NCI-H1930 (cell line): ENCODE results near the gene ATP11A.

Experiments
- DNase-seq, 2 experiments: peaks; one replicate each; lab custom pipeline; 2025; lab: John Stamatoyannopoulos, UW

The ATP11A gene

DNA sequence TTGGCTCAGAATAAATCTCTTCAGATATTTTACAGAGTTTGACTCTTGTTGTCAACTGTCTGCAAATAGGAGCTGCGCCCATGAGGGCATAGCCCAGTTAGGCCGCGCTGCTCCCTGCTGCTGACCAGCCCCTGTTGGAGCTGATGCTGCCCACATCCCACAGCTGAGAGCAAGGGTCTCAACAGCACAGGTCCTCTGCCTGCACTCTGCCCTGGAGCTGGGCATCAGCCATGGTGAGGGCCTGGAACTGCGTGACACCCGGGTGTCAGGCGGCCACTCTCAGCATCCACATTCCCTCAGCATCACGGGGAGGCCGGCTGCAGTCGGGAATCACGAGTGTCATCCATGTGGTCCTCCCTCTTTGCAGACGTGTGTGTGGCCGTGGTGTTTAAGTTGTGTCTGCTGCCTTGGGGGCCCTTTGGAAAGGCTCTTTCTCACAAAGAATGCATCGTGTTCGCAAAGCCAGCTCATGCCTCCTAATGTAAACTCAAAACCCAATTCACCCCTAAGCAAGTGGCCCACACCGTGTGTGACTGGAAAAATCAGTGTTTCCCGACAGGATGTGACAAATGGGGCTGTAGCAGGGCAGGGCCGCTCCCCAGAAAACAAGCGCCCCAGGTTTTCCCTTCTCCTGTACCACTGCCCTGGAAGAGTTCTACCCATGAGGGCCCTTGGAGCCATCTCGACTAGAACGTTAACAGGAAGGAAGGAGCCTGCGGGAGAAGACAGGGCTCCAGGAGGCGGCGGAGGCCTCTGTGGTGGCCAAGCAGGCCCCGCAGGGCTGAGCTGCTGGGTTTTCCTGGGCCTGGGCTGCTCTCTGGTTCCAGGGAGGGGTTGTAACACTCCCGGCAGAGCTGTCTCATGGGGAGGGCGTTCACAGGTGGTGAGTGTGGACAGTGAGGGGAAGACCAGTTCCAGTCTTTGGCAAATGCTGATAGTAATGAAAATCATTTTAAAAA, 20.3 kb downstream of the ATP11A start:
- DNase-seq = no peak

DNA sequence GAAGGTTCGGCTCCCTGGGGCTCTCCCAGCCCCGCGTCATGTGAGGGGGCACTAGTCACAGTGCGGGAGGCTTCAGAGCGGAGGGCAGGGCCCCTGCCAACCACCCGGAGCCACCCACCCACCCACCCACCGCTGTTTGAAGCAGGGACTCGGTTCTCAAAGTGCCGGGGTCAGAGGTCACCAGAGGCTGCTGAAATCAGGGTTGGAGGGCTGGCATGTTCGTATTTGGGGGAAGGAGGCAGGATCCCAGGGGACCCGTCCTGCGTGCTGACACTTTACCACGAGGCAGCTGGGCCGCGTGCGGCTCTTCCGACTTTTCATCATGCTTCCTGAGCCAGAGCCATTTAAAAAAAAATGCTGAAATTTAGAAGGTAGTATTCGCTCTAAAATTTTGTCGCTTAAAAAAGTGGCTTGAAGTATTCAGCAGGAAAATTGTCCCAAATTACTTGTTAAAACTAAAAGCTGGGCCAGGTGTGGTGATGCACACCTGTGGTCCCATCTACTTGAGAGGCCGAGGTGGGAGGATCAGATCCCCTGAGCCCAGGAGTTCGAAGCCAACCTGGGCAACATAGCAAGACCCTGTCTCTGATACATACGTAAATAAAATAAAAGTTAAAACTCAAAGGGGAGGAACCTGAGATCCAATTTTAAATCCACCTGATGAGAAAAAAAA, 21.2 kb downstream of the ATP11A start:
- no peak for DNase-seq

DNA sequence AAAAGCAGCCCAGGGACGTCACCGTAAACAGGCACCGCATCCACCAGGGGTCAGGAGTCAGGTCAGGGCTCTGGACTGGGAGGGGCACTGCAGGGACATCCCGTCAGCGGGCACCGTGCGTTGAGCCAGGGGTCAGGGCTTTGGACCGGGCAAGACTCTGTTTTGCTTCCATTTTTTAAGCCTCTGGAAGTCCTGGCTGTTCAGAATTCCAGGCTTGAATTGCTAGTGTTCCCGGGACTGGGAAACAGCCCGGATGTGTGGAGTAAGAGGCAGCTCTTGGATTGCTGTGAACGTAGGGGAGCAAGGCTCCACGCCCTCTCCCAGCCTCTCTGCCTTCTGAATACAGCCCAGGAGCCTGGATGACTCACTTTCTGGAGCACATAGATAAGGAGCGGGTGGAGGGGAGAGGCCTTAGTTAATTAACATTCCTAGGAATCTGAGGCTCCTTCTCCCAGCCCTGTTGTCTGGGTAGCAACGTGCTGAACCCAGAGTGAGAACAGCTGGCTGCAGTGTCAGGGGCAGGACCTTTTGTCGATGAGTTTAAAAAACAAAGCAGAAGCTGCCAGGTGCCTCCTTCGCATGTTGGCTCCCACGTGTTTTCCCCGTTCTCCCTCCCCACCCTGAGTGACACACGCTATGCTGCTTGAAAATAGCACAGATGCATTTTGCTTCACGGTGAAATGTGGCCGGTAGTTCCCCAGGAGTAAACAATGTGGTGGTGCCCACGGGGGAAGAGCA, 21.9 kb downstream of the ATP11A start:
- DNase-seq = no peak

DNA sequence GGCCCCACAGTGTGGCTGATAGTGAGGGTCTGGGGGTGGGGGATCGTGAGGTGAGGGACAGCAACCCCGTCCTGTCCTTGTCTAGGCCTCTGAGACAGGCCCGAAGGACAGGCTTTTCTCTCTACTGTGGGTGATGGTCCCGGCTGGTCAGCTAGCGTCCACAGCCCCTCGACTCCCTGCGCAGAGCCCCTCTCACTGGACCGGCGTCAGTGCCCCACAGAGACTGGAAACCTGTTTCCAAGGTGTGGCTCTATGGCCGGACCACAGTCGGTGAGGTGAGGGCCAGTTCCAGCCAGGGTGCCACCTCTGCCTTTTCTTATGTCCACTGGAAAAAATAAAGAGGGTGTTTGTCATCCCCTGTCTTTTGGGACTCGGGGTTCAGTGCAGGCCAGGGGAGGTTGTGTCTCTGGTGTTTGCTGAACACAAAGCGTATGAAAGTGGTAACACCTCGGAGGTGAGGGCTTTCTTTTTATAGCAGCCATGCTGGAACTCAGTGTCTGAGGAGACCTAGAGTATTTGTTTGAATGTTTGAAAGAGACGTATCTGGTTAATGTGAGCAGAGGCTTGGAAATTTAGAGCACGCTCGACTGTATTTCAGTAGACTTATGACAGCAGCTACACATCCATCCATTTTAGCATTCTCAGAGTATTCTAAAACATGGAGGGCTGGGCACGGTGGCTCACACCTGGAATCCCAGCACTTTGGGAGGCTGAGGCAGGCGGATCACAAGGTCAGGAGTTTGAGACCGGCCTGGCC, 22.8 kb downstream of the ATP11A start:
- DNase-seq = no peak

DNA sequence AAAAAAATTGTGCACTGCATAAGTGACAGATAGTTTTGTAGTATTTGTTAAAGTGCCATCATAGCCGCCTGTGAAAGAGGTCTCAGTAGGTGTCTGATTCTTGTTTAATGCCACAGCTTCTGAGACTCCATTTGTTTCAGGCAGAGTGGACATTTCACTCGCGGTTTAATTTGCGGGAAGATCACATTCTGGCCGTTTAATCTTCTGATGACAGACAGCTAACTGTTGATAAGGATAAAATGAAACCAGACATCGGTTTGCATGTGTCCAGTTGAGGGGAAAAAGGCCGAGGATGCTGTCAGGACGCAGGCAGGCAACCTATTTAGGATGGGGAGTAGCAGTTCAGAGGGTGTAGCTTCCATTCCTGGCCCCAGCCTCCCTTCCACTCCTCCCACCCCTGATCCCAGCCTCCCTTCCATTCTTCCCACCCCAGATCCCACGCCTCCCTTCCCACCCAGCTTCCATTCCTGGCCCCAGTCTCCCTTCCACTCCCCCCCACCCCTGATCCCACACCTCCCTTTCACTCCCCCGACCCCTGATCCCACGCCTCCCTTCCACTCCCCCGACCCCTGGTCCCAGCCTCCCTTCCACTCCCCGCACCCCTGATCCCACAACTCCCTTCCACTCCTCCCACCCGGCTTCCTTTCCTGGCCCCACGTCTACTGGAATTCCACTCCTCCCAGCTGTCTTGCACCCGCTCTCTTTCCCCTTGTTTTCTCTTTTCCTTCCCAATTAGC, 23.8 kb downstream of the ATP11A start:
- no peak for DNase-seq

DNA sequence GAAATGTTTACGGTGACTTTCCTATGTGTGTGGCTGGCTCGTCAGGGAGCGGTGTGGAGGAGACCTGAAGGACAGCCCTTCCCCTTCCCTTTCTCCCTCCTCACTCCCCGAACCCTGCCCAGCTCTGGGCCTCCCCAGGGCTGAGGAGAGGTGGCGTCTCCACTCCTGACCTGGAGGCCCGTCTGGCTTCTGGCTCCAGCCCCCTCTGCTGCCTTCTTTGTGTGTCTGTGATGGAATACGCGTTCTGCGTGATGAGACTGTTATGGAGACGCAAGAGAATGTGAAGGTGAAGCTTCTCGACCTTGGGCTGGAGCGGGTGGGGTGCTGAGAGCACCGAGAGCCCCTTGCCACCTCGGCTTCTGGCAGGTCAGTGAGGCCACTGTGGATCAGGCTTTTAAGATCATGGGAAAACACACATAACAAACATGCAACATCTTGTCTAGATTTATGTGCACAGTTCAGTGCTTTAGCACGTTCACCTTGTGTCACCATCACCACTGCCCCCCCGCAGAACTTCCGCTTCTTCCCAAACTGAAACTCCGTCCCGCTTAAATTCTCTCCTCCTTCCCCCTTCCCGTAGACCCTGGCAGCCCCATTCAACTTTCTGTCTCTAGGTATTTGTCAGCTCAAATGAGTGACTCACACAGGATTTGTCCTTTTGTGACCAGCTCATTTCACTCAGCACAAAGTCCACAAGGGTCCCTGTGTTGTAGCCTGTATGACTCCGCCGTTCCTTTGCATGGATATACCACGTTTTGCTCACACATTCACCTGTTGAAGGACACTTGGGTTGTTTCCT, 24.7 kb downstream of the ATP11A start:
- DNase-seq = no peak

DNA sequence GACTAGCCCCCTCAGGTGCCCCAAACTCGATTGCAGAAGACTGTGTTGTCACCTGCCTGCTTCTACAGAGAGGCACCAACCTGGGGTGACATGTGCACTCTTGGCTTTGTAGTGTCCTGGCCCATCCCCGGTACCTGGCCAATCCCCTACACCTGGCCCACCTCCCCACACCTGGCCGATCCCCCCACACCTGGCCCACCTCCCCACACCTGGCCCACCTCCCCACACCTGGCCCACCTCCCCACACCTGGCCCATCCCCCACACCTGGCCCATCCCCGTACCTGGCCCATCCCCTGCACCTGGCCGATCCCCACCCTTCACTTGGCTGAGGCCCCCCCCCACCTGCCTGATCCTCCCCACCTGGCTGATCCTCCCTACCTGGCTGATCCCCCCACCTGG, 25.4 kb downstream of the ATP11A start:
- DNase-seq = no peak

DNA sequence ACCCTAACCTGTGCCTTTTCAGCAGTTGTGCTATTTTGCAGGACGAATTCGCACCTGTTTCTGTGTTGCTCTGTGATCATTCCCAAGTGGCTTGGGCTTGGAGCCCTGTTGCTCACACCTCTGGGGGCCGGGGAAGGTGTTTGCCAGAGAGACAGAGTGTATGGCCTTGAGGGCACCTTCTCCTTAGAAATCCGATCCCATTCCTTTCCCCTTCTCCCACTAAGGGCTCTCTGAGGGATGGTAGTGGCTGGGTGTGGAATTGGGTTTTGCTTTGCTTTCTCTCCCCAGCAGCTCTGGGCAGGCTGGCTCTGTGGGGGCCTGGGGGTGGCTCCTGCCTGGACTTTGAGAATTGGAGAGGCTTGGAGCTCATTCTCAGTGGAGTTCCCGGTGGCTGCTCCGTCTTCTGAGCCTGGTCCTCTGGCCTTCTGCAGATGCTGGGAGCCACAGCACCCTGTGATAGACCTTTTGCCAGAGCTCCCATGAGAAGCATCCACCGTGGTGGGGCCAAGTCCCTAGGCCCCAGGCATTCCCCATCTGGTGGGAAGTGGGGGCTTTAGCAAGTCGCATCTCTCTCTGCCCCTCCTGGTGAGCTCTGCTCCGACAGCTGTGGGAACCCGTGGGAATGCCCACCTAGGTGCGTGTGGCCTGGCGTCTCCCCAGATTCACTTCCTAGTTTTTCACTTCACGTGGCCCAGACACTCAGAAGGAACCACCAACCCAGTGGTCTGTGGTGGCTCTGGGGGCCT, 26.1 kb downstream of the ATP11A start:
- no peak for DNase-seq

DNA sequence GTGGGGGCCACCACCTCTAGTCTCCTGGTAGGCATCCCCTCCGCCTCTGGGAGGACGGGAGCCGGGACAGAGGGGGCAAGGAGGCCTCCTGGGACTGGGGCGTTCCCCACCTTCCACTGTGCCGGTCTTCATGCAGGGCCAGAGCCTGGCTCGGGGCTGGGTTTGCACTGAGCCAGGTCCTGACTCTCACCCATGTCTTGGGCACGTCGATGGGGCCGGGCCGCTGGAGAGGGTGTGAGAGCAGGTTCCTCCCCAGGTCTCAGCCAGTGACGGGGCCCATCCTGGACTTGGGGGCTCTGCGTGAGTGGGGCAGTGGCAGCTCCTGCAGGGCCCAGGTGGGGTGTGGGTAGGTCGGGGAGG, 26.6 kb downstream of the ATP11A start:
- DNase-seq = no peak

DNA sequence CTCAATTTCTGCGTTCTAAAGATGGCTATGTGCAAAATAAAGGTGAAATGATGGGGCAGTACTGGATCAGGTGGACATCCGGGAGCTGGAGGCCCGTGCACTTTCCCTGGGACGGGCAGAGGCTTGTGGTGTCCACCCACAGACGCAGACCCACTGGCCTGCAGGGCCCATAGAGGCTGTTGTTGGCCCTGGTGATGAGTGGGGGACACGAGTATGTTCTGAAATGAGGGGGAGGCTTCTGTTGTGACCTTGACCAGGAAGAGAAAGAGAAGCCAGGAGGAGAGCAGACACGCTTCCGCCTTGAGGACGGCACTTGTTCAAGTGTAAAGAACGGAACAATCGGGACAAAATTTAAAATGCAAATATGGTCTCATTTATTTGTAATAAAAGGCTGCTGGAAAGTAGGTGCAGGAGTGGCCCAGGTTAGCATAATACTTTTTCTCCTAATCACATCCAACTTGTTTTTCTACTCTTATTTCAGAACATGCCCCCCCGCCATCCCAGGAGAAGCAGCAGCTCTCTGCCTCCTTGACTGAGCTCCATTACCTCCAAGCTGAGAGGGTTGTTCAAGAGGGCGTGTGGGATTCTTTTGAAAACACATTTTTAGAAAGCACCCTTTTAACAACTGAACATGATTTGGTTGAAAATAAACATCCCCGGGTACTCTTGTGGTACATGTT, 27.1 kb downstream of the ATP11A start:
- DNase-seq = no peak

DNA sequence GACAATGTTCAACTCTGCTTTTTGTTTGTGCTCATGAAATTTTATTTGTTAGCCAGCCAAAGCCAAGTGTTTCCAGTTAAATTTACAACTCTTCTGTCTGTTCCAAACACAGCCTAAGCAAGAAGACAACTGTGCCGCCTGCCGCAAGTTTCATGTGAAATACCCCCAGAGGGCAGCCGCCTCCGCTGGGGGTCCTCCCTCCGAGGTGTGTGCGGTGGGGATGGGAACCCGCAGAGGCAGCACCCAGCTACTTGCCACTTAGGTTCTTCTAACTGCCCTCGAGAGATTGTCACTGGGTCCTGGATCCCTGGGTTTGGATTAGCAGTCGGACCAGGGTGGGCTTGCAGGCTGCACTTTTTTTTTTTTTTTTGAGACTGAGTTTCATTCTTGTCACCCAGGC, 28.5 kb downstream of the ATP11A start:
- no peak for DNase-seq

DNA sequence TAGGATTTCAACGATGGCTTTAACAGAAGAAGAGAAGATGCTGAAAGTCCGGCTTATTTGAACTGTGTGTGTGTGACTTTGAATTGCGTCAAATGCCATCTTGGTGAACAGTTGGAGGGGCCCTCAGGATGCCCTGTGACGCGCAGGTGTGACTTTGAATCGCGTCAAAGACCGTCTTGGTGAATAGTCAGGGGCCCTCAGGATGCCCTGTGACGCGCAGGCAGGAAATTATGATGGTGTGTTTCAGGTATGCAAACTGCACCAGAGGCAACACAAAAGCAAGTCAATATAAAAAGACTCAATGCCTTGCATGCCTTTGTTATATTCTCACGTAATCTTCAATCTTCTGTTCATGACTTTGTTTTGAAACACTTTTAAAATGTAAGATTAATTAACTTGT, 29.2 kb downstream of the ATP11A start:
- DNase-seq = no peak

DNA sequence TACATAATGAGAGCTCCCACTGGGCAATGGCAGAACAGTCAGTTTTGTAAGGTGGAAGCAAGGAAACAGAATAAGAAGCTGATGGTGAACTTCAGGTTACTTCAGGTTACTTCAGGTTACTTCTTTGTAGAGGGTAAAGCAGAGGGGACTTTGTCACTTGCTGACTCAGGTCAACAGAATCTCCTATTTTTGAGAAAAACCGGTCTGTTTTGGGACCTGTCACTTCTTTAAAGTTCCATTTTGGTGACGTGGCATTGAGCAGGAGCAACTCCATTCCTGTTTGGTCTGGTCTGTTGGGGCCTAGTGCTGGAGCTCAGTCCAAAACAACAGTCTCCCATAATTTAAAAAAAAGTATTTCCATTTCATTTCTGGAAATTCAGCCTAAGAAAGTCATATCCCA, 29.7 kb downstream of the ATP11A start:
- no peak for DNase-seq

DNA sequence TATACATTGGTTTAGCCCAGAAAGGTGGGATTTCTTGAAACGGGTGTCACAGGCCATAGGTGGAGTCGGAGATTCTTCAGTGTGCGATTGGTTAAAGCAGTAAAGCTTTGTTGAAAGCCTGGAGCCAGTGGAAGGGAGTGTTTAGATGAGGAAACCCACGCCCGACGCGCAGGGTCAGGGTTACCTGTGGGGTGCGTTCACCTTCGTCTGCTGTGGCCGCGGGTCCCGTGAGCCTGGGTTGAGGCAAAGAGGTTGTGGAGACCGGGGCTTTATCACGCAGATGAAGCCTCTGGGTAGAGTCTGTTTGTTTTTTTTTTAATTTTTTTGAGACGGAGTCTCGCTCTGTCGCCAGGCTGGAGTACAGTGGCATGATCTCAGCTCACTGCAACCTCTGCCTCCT, 30.4 kb downstream of the ATP11A start:
- no peak for DNase-seq

DNA sequence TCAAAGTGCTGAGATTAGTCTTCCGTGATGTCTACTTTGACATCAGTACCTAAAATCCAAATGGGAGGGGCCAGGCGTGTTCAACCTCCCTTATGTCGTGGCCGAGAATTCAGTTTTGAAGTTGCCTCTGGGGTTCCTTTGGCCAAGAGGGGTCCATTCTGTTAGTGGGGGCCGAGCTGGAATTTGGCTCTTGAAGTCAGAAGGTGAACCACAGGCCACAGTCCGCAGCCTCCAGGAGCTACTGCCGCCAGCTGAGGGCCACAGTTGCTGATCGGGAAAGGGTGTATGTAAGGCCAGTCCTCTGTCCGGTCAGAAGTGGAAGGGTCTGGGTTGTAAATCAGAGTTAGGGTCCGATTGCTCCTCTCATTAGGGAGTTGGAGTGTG, 31.0 kb downstream of the ATP11A start:
- no peak for DNase-seq

DNA sequence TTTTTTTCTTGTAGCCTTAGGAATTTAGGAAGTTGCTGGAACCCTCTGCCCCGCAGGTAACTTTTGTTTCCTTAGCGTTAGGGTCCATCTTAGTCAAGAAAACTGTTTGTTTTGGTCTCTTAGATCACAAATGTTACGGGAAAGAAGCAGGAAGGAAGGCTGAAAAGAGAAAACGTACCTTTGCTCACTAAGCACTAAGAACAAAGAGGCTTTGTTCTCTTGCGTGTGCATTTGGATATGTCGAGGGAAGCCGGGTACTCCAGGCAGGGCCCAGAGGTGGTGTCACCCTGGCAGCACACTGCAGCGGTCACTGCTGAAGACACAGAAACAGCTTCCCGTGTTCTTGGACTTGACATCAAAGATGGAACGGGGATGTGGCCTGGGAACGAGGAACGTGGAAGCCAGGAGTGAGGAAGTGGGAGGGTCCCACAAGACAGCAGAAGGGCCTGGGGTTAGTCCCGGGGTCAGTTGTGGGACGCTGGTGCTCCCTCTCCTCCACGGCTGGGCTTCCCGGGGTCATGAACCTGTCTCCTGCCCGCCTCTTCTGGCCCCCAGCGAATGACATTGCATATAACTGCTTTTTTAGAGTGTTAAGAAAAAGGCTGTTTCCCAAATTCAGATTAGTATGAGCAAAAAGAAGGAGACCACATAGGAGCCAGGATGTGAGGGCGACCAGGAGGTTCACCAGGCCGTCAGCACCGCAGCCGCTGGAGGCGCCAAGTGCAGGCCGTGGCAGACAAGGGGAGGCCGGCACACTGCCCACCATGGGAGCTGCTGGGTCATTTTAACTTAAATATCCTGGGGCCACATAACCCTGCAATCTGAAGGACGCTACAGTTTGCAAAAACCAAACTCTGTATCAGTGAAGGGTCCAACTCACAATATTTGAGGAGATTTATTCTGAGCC, 31.6 kb downstream of the ATP11A start:
- DNase-seq = no peak

DNA sequence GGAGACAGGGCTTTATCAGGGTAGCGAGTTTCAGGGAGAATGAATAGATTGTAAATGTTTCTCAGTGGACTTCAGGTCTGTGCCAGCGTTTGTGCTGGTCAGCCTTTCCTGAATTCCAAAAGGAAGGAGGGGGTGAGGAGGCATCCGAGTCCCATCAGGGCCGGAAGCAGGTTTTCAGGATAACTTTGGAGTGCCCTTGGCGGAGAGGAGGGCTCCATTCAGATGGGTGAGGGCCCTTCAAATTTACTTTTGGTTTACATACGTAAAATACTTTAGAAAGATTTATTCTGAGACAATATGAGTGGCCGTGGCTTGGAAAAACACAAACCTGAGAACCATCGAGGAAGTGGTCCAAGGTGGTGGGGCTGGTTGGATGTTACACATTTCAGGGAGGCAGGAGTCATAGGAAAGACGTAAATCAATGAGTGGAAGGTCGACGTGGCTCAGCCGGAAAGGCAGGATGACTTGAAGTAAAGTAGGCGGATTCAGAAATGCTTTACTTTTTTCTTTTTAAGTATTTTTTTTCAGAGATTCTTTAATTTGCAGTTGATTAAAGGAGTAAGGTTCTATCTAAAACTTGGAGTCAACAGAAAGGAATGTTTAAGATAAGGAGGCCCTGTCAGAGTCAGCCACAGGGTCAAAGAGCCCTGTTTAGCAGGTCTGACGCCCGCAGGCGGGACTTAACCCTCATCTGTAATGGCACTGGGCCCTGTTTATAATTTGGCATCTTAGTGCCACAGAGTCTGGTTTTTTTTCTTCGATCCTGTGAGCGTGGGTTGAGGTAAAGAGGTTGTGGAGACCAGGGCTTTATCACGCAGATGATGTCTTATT, 32.8 kb downstream of the ATP11A start:
- no peak for DNase-seq
